NCI-H2196 treated with DMSO at 0.1 percent for 48 hours (cell line): ENCODE results near the gene NCOA3.
"Not testable (repeated sequence)": the region's sequence is repeated elsewhere in the genome, so short reads cannot be mapped to it uniquely, and the experiment has no call there.

ENCODE experiments used
- DNase-seq: peaks from one replicate; lab custom pipeline; 2025; ENCODE audit not compliant: unreplicated experiment; lab: John Stamatoyannopoulos, UW

NCOA3 gene

DNA sequence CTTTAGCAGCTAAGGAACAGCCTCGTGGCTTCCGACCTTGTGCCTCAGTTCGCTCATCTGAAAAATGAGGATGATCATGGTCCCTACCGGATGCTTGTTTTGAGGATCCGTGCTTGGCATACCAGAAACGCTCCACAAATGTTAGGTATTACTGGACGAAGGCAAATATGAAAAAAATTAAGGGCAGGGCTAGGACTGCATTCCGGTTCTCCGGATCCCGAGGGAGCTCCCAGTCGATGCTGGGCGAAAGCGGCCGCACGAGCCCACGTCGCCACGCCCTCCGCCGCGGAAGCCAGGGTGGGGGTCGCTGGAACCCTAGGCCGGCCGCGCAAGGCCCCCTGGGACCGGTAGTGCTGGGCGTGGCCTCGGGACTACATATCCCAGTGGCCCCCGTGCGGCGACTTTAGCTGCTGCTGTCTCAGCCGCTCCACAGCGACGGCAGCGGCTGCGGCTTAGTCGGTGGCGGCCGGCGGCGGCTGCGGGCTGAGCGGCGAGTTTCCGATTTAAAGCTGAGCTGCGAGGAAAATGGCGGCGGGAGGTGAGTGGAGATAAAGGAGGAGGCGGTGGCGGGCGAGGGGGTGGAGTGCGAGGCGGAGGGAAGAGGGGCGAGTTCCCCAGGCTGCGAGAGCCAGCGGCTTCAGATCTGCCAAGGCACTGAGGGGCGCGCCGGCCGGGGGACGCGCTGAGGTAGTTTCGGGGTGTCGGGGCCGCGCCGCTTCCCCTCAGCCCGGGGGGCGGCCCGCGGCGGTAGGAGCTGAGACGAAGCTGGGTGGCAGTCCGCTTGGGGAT lies at the start of gene NCOA3:
TSS of gene NCOA3 (plus strand) at position 406 of the 789 bp plus-strand sequence. CDS start 120,361 bp downstream, outside the sequence.
- DNase-seq, result peak; percentile 94

DNA sequence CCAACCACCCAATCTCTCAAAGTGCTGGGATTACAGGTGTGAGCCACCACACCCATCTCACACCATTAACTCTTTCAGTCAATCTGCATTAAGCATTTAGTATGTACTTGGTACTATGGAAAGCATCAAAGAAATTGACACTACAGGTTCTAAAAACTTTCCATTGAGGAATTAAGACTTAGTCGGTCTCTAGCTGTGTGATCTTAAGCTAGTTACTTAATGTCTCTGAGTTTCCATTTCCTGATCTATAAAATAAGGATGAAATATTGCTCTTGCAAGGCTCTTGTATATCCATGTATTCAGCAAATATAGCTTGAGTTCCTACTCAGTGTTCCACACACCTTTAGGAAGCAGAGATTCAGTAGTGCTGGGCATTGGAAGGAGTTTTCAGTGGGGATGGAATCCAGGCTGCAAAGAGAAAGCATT lies 48.9 kb upstream of the NCOA3 start:
- no peak for DNase-seq

DNA sequence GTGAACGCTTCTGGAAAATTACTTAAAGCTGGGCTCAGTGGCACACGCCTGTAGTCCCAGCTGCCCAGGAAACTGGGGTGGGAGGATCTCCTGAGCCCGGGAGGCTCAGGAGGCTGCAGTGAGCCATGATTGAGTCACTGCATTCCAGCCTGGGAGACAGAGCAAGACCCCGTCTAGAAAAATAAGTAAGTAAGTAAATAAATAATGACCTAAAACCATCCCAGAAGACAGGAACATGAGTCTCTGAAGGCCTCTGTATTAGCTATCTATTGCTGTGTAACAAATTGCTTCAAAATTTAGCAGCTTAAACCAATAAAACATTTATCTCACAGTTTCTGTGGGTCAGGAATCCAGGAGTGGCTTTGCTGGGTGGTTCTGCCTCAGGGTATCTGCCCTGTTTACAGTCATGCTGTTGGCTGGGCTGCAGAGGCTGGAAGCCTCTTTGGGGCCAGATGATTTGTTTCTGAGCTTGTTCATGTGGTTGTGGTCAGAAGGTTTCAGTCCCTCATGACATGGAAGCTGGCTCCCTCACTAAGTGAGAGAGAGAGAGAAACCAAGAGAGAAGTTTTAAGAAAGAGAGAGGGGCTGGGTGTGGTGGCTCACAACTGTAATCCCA lies 48.4 kb upstream of the NCOA3 start:
- no peak for DNase-seq

DNA sequence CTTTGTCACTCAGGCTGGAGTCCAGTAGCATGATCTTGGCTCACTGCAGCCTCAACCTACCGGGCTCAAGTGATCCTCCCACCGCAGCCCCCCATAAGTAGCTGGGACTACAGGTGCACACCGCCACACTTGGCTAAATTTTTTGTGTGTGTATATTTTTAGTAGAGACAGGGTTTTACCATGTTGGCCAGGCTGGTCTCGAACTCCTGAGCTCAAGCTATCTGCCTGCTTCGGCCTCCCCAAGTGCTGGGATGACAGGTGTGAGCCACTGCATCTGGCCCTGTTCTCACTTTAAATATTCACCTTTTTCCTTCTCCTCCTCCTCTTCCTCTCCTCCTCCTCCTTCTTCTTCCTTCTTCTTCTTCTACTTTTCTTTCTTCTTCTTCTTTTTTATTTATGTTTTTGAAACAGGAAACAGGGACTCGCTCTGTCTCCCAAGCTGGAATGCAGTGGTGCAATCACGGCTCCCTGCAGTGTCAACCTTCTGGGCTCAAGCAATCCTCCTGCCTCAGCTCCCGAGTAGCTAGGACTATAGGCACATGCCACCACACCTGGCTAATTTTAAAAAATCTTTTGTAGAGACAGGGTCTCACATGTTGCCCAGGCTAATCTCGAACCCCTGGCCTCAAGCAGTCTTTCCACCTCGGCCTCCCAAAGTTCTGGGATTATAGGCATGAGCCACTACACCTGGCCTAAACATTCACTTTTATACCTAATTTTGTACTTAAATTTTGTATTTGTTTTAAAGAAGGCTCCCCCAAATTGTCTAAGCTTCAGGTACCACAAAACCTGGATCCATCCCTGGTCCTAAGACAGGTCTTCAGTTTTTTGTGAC lies 47.2 kb upstream of the NCOA3 start:
- no peak for DNase-seq

DNA sequence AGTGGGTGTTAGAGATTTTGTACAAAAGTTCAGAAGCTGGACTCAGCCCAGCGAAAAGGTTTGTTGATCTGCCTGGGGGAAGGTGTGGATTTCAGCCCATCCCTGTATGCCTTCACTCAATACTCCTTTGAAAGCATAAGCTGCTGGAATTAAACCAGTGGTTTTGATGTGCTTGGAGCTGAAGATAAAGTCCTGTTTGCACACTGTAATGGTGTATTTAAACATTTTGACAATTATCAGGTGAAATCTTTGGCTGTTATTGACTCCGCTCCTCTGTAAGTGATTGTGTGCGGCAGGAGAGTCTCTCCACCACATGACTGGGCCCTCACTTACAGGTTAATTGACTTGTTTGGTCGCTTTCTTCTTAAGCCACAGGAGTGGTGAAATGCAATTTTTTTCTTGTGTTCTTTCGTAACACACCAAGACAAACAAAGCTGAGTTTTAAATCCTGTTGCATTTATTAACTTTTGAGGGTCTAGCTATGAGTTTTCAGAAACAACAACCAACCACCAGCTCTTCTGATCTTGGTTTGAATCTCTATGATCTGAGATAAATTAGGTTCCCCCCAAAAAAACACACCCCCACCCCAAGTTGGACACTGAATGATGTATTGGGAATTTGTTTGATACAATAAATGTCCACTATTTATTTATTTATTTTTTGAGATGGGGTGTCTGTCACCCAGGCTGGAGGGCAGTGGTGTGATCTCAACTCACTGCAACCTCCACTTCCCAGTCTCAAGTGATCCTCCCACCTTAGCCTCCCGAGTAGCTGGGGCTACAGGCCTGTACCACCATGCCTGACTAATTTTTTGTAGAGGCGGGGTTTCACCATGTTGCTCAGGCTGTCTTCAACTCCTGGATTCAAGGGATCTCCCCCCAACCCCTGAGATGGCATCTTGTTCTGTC lies 46.3 kb upstream of the NCOA3 start:
- no peak for DNase-seq

DNA sequence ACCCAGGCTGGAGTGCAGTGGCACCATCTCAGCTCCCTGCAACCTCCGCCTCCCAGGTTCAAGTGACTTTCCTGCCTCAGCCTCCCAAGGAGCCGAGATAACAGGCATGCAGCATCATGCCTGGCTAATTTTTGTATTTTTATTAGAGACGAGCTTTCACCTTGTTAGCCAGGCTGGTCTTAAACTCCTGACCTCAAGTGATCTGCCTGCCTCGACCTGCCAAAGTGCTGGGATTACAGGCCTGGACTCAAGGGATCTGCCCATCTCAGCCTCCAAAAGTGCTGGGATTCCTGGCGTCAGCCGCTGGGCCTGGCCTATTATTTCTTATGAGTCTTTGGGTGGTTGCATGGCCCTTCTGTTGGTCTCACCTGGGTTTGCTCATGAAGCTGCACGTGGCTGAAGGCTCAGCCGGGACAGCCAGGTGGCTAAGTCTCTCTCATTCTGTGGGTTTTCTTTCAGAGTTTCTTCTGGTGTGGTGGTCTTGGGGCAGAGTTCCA lies 45.6 kb upstream of the NCOA3 start:
- no peak for DNase-seq

DNA sequence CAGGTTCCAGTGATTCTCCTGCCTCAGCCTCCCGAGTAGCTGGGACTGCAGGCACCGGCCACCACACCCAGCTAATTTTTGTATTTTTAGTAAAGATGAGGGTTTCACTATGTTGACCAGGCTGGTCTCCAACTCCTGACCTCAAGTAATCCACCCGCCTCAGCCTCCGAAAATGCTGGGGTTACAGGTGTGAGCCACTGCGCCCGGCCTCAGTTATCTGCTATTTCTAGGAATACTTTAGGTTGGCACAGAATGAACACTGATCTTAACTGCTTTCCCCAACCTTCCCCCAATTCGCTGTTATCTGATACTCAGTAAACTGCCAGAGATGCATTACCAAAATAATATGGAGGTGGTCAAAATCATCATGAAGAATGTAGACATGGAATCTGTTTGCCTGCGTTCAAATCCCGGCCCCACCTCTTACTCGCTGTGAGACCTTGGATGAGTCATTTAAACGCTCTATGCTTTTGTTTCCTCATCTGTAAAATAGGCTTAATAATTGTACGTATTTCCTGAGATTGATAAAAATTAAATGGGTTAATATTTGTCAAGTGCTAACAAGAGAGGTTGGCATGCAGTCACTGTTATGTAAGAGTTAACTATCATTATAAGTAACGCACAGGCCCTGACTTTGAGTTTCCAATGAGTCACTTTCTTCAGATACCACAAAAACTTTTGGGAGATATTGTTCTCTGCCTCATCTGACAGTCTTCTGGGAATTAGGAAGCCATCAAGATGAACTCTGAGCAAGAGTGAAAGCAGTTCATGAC lies 44.5 kb upstream of the NCOA3 start:
- DNase-seq, result no peak

DNA sequence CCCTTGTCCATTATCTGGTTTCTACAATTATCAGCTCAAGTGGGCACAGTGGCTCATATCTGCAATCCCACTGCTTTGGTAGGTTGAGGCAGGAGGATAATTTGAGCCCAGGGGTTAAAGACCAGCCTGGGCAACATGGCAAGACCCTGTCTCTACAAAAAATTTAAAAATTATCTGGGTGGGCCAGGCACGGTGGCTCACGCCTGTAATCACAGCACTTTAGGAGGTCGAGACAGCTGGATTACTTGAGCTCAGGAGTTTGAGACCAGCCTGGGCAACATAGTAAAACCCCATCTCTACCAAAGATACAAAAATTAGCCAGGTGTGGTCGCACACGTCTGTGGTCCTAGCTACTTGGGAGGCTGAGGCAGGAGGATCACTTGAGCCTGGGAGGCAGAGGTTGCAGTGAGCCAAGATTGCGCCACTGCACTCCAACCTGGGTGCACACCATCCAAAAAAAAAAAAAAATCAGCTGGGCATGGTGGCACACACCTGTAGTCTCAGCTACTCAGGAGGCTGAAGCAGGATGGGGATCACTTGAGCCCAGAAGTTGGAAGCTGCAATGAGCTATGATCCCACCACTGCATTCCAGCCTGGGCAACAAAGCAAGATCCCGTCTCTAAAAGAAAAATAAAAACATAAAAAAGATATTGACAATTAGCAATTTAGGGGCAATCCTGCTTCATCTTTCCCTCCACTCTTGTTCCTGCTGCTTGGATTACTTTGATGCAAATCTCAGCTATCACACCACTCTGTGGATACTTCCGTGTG lies 43.2 kb upstream of the NCOA3 start:
- not testable (repeated sequence) for DNase-seq

DNA sequence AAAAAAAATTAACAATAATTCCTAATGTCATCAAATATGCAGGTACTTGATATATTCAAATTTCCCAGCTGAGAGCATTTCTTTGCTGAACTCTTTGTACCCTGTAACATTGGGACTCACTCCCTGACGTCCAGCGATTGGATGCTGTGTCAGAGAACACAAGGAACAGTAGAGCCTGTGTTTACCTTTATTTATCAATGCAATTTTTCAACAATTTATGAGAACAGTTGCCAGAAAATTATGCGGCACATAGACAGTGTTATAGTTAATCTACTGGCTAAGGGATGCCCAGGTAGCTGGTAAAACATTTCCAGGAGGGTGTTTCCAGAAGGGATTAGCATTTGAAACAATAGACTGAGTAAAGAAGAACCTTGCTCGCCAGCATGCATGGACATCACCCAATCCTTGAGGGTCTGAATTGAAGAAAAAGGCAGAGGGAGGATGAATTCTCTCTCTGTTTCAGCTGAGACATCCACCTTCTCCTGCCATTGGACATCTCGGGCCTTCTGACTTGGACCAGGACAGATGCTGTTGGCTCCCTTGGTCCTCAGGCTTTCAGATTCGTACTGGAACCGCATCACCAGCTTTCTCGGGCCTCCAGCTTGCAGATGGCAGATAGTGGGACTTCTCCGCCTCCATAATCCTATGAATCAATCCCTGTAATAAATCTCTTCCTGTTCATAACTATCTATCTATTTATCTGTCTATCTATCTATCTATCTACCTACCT lies 42.2 kb upstream of the NCOA3 start:
- DNase-seq, result no peak

DNA sequence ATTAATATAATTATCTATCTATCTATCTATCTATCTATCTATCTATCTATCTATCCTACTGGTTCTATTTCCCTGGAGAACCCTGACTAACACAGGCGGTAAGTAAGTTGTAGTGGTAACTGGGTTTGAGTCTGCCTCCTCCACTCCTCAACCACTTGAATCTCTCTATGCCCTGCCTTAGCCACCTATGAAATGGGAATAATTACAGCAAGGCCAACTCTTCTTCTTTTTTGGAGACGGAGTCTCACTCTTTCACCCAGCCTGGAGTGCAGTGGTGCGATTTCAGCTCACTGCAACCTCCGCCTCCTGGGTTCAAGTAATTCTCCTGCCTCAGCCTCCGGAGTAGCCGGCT lies 41.0 kb upstream of the NCOA3 start:
- DNase-seq, result not testable (repeated sequence)

DNA sequence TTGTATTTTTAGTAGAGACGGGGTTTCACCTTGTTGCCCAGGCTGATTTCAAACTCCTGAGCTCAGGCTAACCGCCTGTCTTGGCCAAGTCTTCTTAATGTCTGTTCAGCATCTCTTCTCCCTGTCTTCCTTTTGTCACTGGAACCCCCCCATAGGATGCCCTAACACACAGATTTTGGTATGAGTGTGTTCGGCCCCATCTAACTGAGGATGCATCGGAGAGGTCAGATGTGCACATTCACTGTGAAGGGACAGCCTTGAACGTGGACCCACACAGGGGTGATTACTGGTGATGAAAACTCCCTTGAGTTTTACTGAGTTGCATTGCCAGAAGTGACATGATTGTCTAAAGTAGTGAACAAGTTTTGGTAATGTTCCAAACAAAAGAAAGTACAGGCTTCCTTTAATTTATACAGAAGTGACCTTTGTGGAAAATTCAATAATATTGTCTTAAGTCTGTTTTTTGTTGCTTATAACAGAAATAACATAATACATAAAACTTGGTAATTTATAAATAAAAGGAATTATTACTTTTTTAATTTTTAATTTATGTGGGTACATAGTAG lies 40.5 kb upstream of the NCOA3 start:
- no peak for DNase-seq

DNA sequence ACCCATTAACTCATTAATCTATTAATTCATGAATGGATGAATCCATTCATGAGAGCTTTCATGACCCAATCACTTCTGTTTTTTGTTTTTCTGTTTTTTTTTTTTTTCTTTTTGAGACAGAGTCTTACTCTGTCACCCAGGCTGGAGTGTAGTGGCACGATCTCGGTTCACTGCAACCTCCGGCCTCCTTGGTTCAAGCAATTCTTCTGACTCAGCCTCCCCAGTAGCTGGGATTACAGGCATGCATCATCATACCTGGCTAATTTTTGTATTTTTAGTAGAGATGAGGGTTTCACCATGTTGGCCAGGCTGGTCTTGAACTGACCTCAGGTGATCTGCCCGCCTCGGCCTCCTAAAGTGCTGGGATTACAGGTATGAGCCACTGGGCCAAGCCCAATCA lies 39.8 kb upstream of the NCOA3 start:
- not testable (repeated sequence) for DNase-seq

DNA sequence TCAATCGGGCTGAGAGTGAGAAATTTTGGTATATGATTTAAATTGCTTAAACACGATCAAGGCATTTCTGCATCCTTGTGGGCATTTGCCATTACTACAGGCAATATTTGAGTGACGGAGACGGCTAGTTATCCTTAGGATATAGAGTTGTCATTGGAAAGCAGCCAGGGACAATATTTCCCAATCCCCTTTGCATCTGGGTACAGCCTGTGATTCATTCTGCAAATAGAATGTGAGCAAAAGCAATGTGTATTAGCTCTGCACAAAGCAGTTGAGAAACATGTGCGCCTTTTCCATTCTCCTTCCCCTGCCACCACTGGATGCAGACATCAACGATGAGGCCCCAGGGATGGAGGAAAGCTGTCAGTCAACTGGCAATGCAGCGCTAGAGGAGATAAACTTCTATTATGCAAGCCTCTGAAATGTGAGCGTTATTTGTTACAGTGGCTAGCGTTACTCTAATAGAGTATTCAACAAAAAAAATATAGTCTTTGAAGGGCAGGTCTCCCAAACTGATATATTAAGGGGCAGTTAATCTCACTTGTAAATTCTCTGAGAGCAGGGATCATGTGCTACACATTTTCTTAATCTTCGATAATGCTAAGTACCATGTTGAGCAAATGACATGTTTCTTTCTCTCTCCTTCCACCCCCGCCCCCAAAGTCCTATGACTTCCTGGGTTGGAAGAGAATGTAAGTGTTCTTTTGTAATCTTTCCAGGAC lies 37.1 kb upstream of the NCOA3 start:
- DNase-seq, result peak; percentile 28

DNA sequence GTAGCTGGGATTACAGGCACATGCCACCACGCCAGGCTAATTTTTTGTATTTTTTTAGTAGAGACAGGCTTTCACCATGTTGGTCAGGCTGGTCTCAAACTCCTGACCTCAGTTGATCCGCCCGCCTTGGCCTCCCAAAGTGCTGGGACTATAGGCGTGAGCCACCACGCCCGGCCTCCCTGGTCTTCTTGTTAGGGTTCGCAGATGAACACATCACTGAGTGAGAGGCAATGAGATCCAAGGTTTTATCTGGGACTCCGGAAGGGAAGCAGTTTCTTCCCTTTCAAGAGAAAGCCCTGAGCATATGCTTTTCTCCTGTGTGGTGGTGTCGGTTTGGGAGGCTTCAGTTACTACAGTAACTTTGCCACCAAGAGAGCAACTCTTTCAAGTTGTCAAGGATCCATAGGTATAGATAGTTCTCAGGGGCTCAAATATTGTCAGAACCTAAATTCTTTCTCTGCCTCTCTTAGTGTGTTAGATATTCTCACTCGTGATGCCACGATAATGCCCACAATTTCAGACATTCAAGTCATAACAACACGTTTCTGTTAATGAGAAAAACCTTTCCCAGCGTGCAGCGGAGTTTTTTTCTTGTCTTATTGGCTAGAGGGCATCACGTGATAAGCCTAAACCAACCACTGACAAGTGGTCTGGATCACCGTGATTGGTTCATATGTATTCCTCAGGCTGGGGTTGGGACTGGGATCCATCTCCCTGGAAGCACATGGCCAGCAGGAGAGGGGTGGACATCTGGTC lies 36.2 kb upstream of the NCOA3 start:
- no peak for DNase-seq

DNA sequence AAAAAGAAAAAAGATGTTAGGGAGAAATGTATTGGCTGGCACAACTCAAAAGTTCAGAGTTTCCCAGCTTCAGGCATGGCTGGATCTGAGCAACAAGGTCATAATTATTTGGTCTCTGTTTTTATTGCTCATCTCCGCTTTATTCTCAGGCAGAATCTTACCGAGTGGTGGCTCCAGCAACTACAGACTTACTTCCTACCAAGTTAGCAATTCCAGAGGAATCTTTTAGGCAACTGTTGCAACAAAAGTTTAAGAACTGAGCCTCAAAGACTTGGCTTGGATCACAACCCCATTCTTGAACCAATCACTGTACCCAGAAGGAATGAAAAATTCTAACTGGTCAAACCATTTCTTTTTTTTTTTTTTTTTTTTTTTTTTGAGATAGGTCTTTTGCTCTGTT lies 35.5 kb upstream of the NCOA3 start:
- DNase-seq, result no peak

DNA sequence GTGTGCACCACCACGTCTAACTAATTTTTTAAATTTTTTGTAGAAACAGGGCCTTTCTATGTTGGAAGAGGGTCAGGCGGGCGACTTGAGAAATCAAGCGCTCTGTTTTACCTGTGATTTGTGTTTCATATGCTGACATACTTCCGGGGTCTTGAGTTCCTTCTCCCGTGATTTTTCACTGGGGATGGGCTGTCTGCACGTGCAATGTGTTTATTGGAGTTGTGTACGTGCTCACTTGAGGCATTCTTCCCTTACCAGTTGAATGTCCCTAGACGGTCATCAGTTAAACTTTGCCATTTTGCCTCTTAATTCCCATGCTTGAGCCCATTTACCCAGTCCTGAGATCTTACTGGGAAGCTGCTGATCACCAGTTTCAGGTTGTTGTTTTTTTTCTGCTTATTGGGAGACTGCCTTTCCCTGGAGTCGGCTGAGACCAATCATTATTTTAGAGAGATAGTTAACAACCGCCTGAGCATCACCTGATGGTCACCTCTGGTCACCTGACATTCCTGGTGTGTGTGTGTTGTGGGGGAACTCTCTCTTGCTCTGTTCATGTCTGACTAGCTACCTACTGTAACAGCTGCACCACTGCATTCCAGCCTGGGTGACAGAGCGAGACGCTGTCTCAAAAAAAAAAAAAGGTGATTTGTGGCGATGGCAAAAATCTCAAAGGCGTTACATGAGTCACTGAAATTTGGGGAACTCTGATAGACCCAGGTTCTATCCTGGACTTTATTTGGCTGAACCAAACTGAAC lies 34.8 kb upstream of the NCOA3 start:
- DNase-seq, result no peak
